ENCODE measurements around the gene NEU4. TPM values are rescaled to one million over a fixed set of nuclear protein-coding genes. Genes with fewer than 3 reads are reported as not detected.
"Not testable (repeated sequence)": the region's sequence is repeated elsewhere in the genome, so short reads cannot be mapped to it uniquely, and the experiment has no call there.

The NEU4 gene
- total RNA-seq, 1 donor from 2014 or later, result 0.49 TPM

GRCh38 chr2:241775223-241776177, 33.5 kb upstream of the NEU4 start:
- DNase-seq (ENCODE audit: low spot score), result peak; percentile 40

- DNase-seq (ENCODE audit: low spot score), result peak; percentile 42
Measured at GRCh38 chr2:241776336-241777169, 32.4 kb upstream of the NEU4 start, which contains the start of gene GAL3ST2. Gene GAL3ST2, plus strand, starts transcription at chr2:241776822. Its CDS starts 134 bp downstream, at chr2:241776956.

GRCh38 chr2:241777170-241777685, 31.8 kb upstream of the NEU4 start:
- no peak for DNase-seq (ENCODE audit: low spot score)

GRCh38 chr2:241777686-241778627, 31.0 kb upstream of the NEU4 start:
- DNase-seq (ENCODE audit: low spot score), result peak; percentile 40

GRCh38 chr2:241780939-241781569, 27.9 kb upstream of the NEU4 start:
- no peak for DNase-seq (ENCODE audit: low spot score)

- DNase-seq (ENCODE audit: low spot score), result not testable (repeated sequence)
Measured at GRCh38 chr2:241782053-241782452, 26.9 kb upstream of the NEU4 start.

- no peak for DNase-seq (ENCODE audit: low spot score)
Measured at GRCh38 chr2:241788135-241788534, 20.9 kb upstream of the NEU4 start.

GRCh38 chr2:241788572-241788971, 20.4 kb upstream of the NEU4 start:
- no peak for DNase-seq (ENCODE audit: low spot score)

GRCh38 chr2:241791385-241791784, 17.6 kb upstream of the NEU4 start:
- not testable (repeated sequence) for DNase-seq (ENCODE audit: low spot score)

GRCh38 chr2:241793385-241793784, 15.6 kb upstream of the NEU4 start:
- DNase-seq (ENCODE audit: low spot score), result no peak

- DNase-seq (ENCODE audit: low spot score), result no peak
Measured at GRCh38 chr2:241794250-241794823, 14.7 kb upstream of the NEU4 start.

- DNase-seq (ENCODE audit: low spot score), result no peak
Measured at GRCh38 chr2:241795021-241795999, 13.7 kb upstream of the NEU4 start.

- DNase-seq (ENCODE audit: low spot score), result no peak
Measured at GRCh38 chr2:241796209-241796608, 12.8 kb upstream of the NEU4 start.

- DNase-seq (ENCODE audit: low spot score), result no peak
Measured at GRCh38 chr2:241796610-241797138, 12.3 kb upstream of the NEU4 start.

GRCh38 chr2:241797441-241798080, 11.4 kb upstream of the NEU4 start:
- no peak for DNase-seq (ENCODE audit: low spot score)

GRCh38 chr2:241798081-241798630, 10.8 kb upstream of the NEU4 start:
- peak; percentile 40 for DNase-seq (ENCODE audit: low spot score)

GRCh38 chr2:241798631-241799521, 10.1 kb upstream of the NEU4 start:
- DNase-seq (ENCODE audit: low spot score), result peak; percentile 41
